AG04450 (cell line): ENCODE data around the gene SERPINB12. TPM values are rescaled to one million over a fixed set of nuclear protein-coding genes. Genes with fewer than 3 reads are reported as not detected.

Experiments
- CTCF ChIA-PET: fragments of 300-600, 350-600 bp; formaldehyde crosslinking; extraction: SDS; loops from one replicate; lab custom pipeline; 2022; ENCODE audit warnings: antibody characterized with exemption, inconsistent platforms; lab: Charles Lee
- POLR2A ChIA-PET: fragments of 350-600 bp; formaldehyde crosslinking; extraction: SDS; loops from one replicate; lab custom pipeline; 2021; ENCODE audit warnings: antibody characterized with exemption, inconsistent platforms; lab: Yijun Ruan, JAX
- DNase-seq: peaks from one replicate; pipeline ENCODE4 v3.0.0-alpha.2; 2011; ENCODE audit warnings: low read depth, low spot score
- H3K27ac ChIP-seq: one replicate; pipeline ENCODE4 v1.5.1; 2012; ENCODE audit warnings: low read depth, low read length, control low read depth
- H3K27me3 ChIP-seq: one replicate; pipeline ENCODE4 v1.6.0; 2012; ENCODE audit warnings: low read length; ENCODE audit not compliant: control insufficient read depth, insufficient read depth
- H3K4me3 ChIP-seq: 2 replicates; pipeline ENCODE4 v1.5.1; 2011; ENCODE audit warnings: mild to moderate bottlenecking, low read depth, low read length, control low read depth
- H3K9me3 ChIP-seq: 2 replicates; pipeline ENCODE4 v1.5.1; 2012; ENCODE audit warnings: low read length; ENCODE audit not compliant: control insufficient read depth, insufficient read depth
- polyA plus RNA-seq: library from polyadenylated mRNA; depleted of rRNA; stranded (reverse); fragments of >200 nt; gene quantifications from 2 replicates; pipeline ENCODE4 v1.2.3, GENCODE V29; 2011
- TF ChIP-seq, protein P1 (sequence below): IDR thresholded peaks from 2 replicates; pipeline ENCODE4 v1.5.1; 2011; ENCODE audit warnings: low read depth, low read length, control low read depth, inconsistent platforms

SERPINB12 gene
- polyA plus RNA-seq, 1 experiment, result not detected

DNA sequence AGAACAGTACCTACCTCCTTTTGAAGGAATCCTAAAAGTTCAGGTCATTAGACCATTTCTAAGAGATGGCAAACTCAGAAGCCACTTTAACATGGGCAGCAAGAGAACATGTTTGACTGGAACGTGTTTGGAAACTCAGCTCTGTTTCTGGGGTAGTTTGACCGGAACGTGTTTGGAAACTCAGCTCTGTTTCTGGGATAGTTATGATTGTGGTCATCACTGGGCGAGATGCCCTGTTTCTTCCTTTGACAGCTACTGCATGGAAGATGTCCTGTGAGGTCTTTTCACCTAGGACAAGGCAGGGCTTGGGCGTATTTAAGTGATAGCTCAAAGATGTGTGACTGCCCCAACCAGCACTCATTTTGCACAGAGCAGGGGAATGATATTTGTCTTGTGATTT lies 25.1 kb downstream of the SERPINB12 start:
- Histone ChIP-seq H3K4me3 (no peak overlapping the region), H3K9me3 (no peaks in the 10 kb centered on the region; the same call in 1 of the 2 replicates), H3K27me3 (peaks cover 3% of the 10 kb centered on the region), H3K27ac (no peak overlapping the region)
- DNase-seq, result no peak
- ChIA-PET POLR2A (no interaction called here), CTCF (interaction anchor here (8.1 kb wide), 1 partner anchor 12 kb away, joined by 57 read pairs; no protein-coding TSS in a partner anchor)
- TF ChIP-seq, protein P1, sequence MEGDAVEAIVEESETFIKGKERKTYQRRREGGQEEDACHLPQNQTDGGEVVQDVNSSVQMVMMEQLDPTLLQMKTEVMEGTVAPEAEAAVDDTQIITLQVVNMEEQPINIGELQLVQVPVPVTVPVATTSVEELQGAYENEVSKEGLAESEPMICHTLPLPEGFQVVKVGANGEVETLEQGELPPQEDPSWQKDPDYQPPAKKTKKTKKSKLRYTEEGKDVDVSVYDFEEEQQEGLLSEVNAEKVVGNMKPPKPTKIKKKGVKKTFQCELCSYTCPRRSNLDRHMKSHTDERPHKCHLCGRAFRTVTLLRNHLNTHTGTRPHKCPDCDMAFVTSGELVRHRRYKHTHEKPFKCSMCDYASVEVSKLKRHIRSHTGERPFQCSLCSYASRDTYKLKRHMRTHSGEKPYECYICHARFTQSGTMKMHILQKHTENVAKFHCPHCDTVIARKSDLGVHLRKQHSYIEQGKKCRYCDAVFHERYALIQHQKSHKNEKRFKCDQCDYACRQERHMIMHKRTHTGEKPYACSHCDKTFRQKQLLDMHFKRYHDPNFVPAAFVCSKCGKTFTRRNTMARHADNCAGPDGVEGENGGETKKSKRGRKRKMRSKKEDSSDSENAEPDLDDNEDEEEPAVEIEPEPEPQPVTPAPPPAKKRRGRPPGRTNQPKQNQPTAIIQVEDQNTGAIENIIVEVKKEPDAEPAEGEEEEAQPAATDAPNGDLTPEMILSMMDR, result no peak

DNA sequence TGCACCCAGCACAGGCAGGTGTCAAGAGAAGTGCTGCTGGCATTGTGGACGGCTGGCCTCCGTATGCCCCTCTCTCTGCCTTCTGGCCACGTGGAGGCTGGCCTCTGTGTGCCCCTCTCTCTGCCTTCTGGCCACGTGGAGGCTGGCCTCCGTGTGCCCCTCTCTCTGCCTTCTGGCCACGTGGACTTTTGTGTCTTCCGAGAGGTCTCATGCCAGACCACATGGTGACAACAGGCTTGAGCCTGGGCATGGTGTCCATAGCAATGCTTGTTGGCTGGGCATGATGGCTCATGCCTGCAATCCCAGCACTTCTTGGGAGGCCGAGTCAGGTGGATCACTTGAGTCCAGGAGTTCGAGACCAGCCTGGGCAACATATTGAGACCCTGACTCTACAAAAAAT lies 25.7 kb downstream of the SERPINB12 start:
- CTCF ChIA-PET, result interaction anchor here (0.9 to 8.1 kb wide), 2 partner anchors 11 to 56 kb away, joined by 4 to 57 read pairs; no protein-coding TSS in a partner anchor
- TF ChIP-seq, protein P1, result no peak
- POLR2A ChIA-PET, result no interaction called here
- H3K27ac ChIP-seq, result no peak overlapping the region
- DNase-seq, result no peak
- peaks cover 3% of the 10 kb centered on the region for H3K27me3 ChIP-seq
- H3K9me3 ChIP-seq, result no peaks in the 10 kb centered on the region; the same call in 1 of the 2 replicates
- no peak overlapping the region for H3K4me3 ChIP-seq

DNA sequence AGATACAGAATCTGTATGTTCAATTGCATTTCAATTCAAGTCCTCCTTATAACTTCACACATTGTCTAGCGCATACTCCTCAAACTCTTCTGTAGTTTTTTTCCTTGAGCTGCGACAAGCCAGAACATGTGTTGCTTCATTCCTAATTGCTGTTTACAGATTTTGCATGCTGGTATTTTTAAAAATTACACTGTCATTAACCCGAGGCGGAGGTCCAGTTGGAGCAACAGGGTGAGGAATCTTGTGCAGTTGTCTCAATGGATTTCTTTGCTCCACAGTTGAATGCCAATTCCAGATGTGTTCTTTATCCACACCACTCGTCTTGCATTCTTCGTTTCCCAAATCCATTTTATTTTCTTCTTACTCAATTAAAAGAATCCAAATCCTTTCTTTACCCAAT lies 28.6 kb downstream of the SERPINB12 start:
- TF ChIP-seq, protein P1, result no peak
- H3K27ac ChIP-seq, result no peak overlapping the region
- no peak for DNase-seq
- POLR2A ChIA-PET, result no interaction called here
- H3K9me3 ChIP-seq, result no peaks in the 10 kb centered on the region; the same call in 1 of the 2 replicates
- H3K4me3 ChIP-seq, result no peak overlapping the region
- CTCF ChIA-PET, result interaction anchor here (2.0 kb wide), 1 partner anchor 52 kb away, joined by 8 read pairs; no protein-coding TSS in a partner anchor
- peaks cover 3% of the 10 kb centered on the region for H3K27me3 ChIP-seq

DNA sequence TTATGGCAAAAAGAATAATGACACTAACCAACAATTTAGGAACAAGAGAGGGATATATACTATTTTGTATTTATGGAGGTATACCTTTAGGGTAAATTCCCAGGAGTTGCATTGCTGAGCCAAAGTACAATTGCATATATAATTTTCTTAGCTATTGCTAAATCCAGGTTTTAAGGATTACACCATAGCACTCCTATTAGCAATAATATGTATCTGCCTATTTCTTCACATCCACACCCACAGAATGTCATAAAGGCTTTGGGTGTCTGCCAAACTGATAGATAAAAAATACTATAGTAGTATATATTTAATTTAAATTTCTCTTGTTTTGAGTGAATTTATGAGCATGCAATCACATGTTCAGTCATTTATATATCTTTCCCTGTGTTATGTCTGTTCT lies 33.5 kb downstream of the SERPINB12 start:
- H3K9me3 ChIP-seq, result no peaks in the 10 kb centered on the region
- DNase-seq, result no peak
- H3K27me3 ChIP-seq, result no peaks in the 10 kb centered on the region
- no peak overlapping the region for H3K27ac ChIP-seq
- H3K4me3 ChIP-seq, result no peak overlapping the region
- ChIA-PET POLR2A (no interaction called here), CTCF (interaction anchor here (1.1 to 8.7 kb wide), 5 partner anchors 58 to 559 kb away, joined by 3 to 238 read pairs (median 3); no protein-coding TSS in a partner anchor)
- TF ChIP-seq, protein P1, result no peak

DNA sequence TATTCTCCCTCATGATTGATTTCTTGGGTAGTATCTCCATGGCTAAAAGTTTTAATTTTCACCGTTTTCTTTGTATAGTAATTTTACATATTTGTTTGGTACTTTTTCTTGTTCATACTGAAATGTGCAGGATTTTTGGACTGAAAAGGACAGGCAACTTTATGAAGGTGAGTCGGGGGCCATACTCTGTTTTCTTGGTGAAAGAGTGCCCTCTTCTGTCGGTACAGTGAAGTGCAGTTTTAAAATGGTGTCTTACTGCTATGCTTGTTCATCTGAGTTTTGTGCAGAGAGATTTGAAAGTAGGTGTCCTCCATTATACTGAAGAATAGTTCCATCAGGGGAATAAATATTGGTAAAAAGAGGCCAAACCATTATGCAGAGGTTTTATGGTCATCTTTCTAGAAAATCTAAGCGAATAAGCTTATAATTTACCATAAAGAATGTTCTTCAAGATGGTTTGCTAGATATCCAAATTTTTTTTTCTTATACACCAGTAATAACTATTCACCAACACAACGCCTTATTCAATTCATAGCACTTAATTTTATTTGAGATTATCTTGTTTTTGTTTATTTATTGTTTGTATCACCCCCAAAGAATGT lies 36.3 kb downstream of the SERPINB12 start:
- Histone ChIP-seq H3K9me3 (no peaks in the 10 kb centered on the region), H3K27me3 (no peaks in the 10 kb centered on the region), H3K4me3 (no peak overlapping the region), H3K27ac (no peak overlapping the region)
- ChIA-PET POLR2A (no interaction called here), CTCF (interaction anchor here (0.6 to 8.7 kb wide), 44 partner anchors 8 to 562 kb away, joined by 3 to 238 read pairs (median 5); partner anchors contain the start of gene SERPINB13)
- TF ChIP-seq, protein P1, result peak; percentile 68
- DNase-seq, result no peak
